H1 (cell line): ENCODE results near the gene CAMTA1. TPM values are rescaled to one million over a fixed set of nuclear protein-coding genes. Genes with fewer than 3 reads are reported as not detected.

ENCODE experiments used
- CTCF ChIA-PET: fragments of 300-600 bp; sonication (Branson Sonifier 250); formaldehyde crosslinking; loops from one replicate; lab custom pipeline; 2021; ENCODE audit not compliant: partially characterized antibody; lab: Charles Lee
- POLR2A ChIA-PET: fragments of 300-600 bp; sonication (Branson Sonifier 250); formaldehyde crosslinking; loops from one replicate; lab custom pipeline; 2021; ENCODE audit warnings: inconsistent platforms; ENCODE audit not compliant: partially characterized antibody; lab: Charles Lee
- DNase-seq, 2 experiments: peaks; one replicate each; pipeline versions ENCODE4 v3.0.0 to v3.0.0-alpha.2; 2010 to 2022; ENCODE audit warnings: low spot score in 2 of 2, low read depth in 1 of 2, mixed read lengths in 1 of 2
- FAIRE-seq: peaks from 2 replicates; lab custom pipeline; 2011; peaks lifted over from hg19 to GRCh38; lab: Jason Lieb, UNC
- H2AFZ ChIP-seq: 2 replicates; pipeline ENCODE4 v1.8.1; 2012; ENCODE audit warnings: low read length, inconsistent platforms
- H2AK5ac ChIP-seq: 2 replicates; pipeline ENCODE4 v1.6.1; 2013; ENCODE audit warnings: low read depth, low read length
- H2BK120ac ChIP-seq: replicated peaks from 2 replicates; pipeline ENCODE3; 2013; ENCODE audit warnings: low read depth, low read length, inconsistent platforms
- H2BK12ac ChIP-seq: 2 replicates; pipeline ENCODE4 v1.6.1; 2013; ENCODE audit warnings: low read depth, low read length
- H2BK15ac ChIP-seq: 2 replicates; pipeline ENCODE4 v1.6.1; 2013; ENCODE audit warnings: low read length
- H2BK20ac ChIP-seq: 2 replicates; pipeline ENCODE4 v1.6.1; 2013; ENCODE audit warnings: low read length
- H2BK5ac ChIP-seq: 2 replicates; pipeline ENCODE4 v1.6.1; 2013; ENCODE audit warnings: low read depth, low read length
- H3K14ac ChIP-seq: 2 replicates; pipeline ENCODE4 v1.6.1; 2013; ENCODE audit warnings: inconsistent platforms; ENCODE audit not compliant: insufficient read length
- H3K18ac ChIP-seq: 2 replicates; pipeline ENCODE4 v1.6.1; 2013; ENCODE audit warnings: low read length; ENCODE audit errors: extremely low read depth
- H3K23ac ChIP-seq: 2 replicates; pipeline ENCODE4 v1.6.1; 2013; ENCODE audit warnings: inconsistent platforms; ENCODE audit not compliant: insufficient read length
- H3K23me2 ChIP-seq: 2 replicates; pipeline ENCODE4 v1.6.1; 2013; ENCODE audit warnings: low read depth, low read length
- H3K27ac ChIP-seq: 2 replicates; pipeline ENCODE4 v1.6.1; 2011; ENCODE audit warnings: low read depth, low read length, inconsistent platforms
- H3K27me3 ChIP-seq, 4 experiments: replicated peaks in 1 of 4; 1 replicate in 1 of 4; 2 replicates in 3 of 4; pipeline versions ENCODE4 v1.6.1 to v1.8.1; 2011 to 2013; ENCODE audit warnings: low read length in 3 of 4, mild to moderate bottlenecking in 3 of 4, inconsistent platforms in 2 of 4, mixed read lengths in 2 of 4, moderate library complexity in 1 of 4; ENCODE audit not compliant: control insufficient read depth in 3 of 4, insufficient read depth in 3 of 4; ENCODE audit errors: extremely low read depth in 1 of 4
- H3K36me3 ChIP-seq, 4 experiments: 2 replicates each; pipeline versions ENCODE4 v1.6.1 to v1.8.1; 2011 to 2013; ENCODE audit warnings: mild to moderate bottlenecking in 4 of 4, low read length in 3 of 4, moderate library complexity in 2 of 4, control low read depth in 1 of 4, inconsistent platforms in 1 of 4; ENCODE audit not compliant: insufficient read depth in 4 of 4, control insufficient read depth in 2 of 4
- H3K4ac ChIP-seq: replicated peaks from 2 replicates; pipeline ENCODE3; 2013; ENCODE audit warnings: low read length, low read depth, mixed read lengths, inconsistent platforms; ENCODE audit not compliant: insufficient read length
- H3K4me1 ChIP-seq, 4 experiments: replicated peaks in 1 of 4; 1 replicate in 1 of 4; 2 replicates in 3 of 4; pipeline versions ENCODE4 v1.6.1 to v1.8.1; 2011 to 2013; ENCODE audit warnings: low read length in 3 of 4, inconsistent platforms in 2 of 4, mixed read lengths in 1 of 4; ENCODE audit not compliant: insufficient read depth in 4 of 4, control insufficient read depth in 3 of 4
- H3K4me2 ChIP-seq, 2 experiments: 2 replicates each; pipeline versions ENCODE4 v1.6.1 to v1.8.1; 2011 to 2013; ENCODE audit warnings: low read depth in 2 of 2, low read length in 2 of 2, control low read depth in 1 of 2, inconsistent platforms in 1 of 2, mild to moderate bottlenecking in 1 of 2; ENCODE audit not compliant: insufficient read depth in 1 of 2
- H3K4me3 ChIP-seq, 4 experiments: fragments of 200-600, 300-600 bp in 1 of 4; sonication (generic), shearing (Covaris generic), sonication (Bioruptor Twin) in 1 of 4; 2 replicates each; pipeline versions ENCODE4 v1.5.1 to v1.8.1; 2011 to 2016; ENCODE audit warnings: low read length in 4 of 4, low read depth in 3 of 4, control low read depth in 2 of 4, inconsistent platforms in 2 of 4, mild to moderate bottlenecking in 2 of 4, mixed read lengths in 1 of 4, moderate library complexity in 1 of 4; ENCODE audit not compliant: insufficient read depth in 2 of 4; ENCODE audit errors: extremely low read depth in 1 of 4
- H3K56ac ChIP-seq: replicated peaks from 2 replicates; pipeline ENCODE3; 2013; ENCODE audit warnings: low read depth, mild to moderate bottlenecking, mixed read lengths, low read length, inconsistent platforms; ENCODE audit not compliant: insufficient read length
- H3K79me1 ChIP-seq: 2 replicates; pipeline ENCODE4 v1.6.1; 2013; ENCODE audit warnings: low read depth, low read length, control low read depth
- H3K79me2 ChIP-seq, 2 experiments: 2 replicates each; pipeline versions ENCODE4 v1.6.1 to v1.8.1; 2012 to 2013; ENCODE audit warnings: low read length in 2 of 2, mild to moderate bottlenecking in 2 of 2, inconsistent platforms in 1 of 2; ENCODE audit not compliant: insufficient read depth in 2 of 2, control insufficient read depth in 1 of 2
- H3K9ac ChIP-seq, 4 experiments: replicated peaks in 1 of 4; 1 replicate in 1 of 4; 2 replicates in 3 of 4; pipeline versions ENCODE4 v1.6.1 to v1.8.1; 2011 to 2013; ENCODE audit warnings: low read depth in 3 of 4, low read length in 3 of 4, control low read depth in 2 of 4, mild to moderate bottlenecking in 2 of 4, moderate library complexity in 2 of 4, inconsistent platforms in 1 of 4; ENCODE audit errors: extremely low read depth in 1 of 4
- H3K9me3 ChIP-seq, 2 experiments: 2 replicates each; pipeline versions ENCODE4 v1.6.1 to v1.8.1; 2012 to 2013; ENCODE audit warnings: mild to moderate bottlenecking in 2 of 2, moderate library complexity in 2 of 2, control low read depth in 1 of 2, inconsistent platforms in 1 of 2, low read depth in 1 of 2, low read length in 1 of 2, mixed read lengths in 1 of 2; ENCODE audit not compliant: insufficient read depth in 2 of 2
- H4K20me1 ChIP-seq, 2 experiments: replicated peaks in 1 of 2; 2 replicates each; pipeline versions ENCODE3 to v1.8.1; 2011 to 2013; ENCODE audit warnings: inconsistent platforms in 2 of 2, low read length in 2 of 2, mild to moderate bottlenecking in 1 of 2; ENCODE audit not compliant: insufficient read depth in 2 of 2, control insufficient read depth in 1 of 2
- H4K5ac ChIP-seq: 2 replicates; pipeline ENCODE4 v1.6.1; 2013; ENCODE audit warnings: low read length, low read depth, mixed read lengths, inconsistent platforms; ENCODE audit not compliant: insufficient read length
- H4K8ac ChIP-seq: 2 replicates; pipeline ENCODE4 v1.8.0; 2013; ENCODE audit warnings: mild to moderate bottlenecking, moderate library complexity, low read length, inconsistent platforms; ENCODE audit not compliant: insufficient read depth; ENCODE audit errors: extremely low read depth
- H4K91ac ChIP-seq: replicated peaks from 2 replicates; pipeline ENCODE3; 2013; ENCODE audit warnings: low read length, mixed read lengths, inconsistent platforms; ENCODE audit not compliant: insufficient read length
- BRCA1 ChIP-seq: IDR thresholded peaks from 2 replicates; pipeline ENCODE4 v1.6.1; 2012; ENCODE audit warnings: low read depth, low read length, improper control_type of control experiment
- CBX5 ChIP-seq: fragments of 300-800, 300-1000 bp; sonication (generic); IDR thresholded peaks from 2 replicates; pipeline ENCODE4 v1.7.1; 2016; ENCODE audit warnings: antibody characterized with exemption, low read length, low read depth
- CEBPB ChIP-seq: IDR thresholded peaks from 2 replicates; pipeline ENCODE4 v1.6.1; 2012; ENCODE audit warnings: low read depth, low read length
- CREB1 ChIP-seq: IDR thresholded peaks from 2 replicates; pipeline ENCODE4 v1.6.1; 2012; ENCODE audit warnings: inconsistent platforms
- KDM5A ChIP-seq: fragments of 200-600 bp; IDR thresholded peaks from 2 replicates; pipeline ENCODE4 v1.7.1; 2012; ENCODE audit warnings: mild to moderate bottlenecking, low read length, inconsistent platforms, mixed read lengths
- NRF1 ChIP-seq: IDR thresholded peaks from 2 replicates; pipeline ENCODE4 v1.6.1; 2011; ENCODE audit warnings: mild to moderate bottlenecking, low read depth, low read length, improper control_type of control experiment
- SIN3A ChIP-seq, 2 experiments: IDR thresholded peaks in 1 of 2; conservative IDR thresholded peaks in 1 of 2; 2 replicates each; pipeline ENCODE4 v1.6.1; 2011 to 2012; ENCODE audit warnings: low read length in 2 of 2, improper control_type of control experiment in 1 of 2, low read depth in 1 of 2, mild to moderate bottlenecking in 1 of 2
- SRF ChIP-seq: IDR thresholded peaks from 2 replicates; pipeline ENCODE4 v1.6.1; 2011; ENCODE audit warnings: mild to moderate bottlenecking, low read depth, low read length, moderate library complexity
- TCF12 ChIP-seq: IDR thresholded peaks from 2 replicates; pipeline ENCODE4 v1.6.1; 2011; ENCODE audit warnings: low read depth, mild to moderate bottlenecking, low read length
- YY1 ChIP-seq: IDR thresholded peaks from 2 replicates; pipeline ENCODE4 v1.6.1; 2011; ENCODE audit warnings: low read depth, mild to moderate bottlenecking, low read length
- WGBS, 2 experiments: shearing (Covaris generic) in 1 of 2; methylation state at CpG; one replicate each; pipeline versions ENCODE4 v1.1.6 to v1.1.7; 2013 to 2015; ENCODE audit warnings: low lambda C conversion rate in 2 of 2, mixed read lengths in 2 of 2, inconsistent platforms in 1 of 2, low coverage in 1 of 2, missing lambda C conversion rate in 1 of 2; ENCODE audit not compliant: insufficient replicate concordance in 2 of 2, insufficient coverage in 1 of 2, insufficient read length in 1 of 2; ENCODE audit errors: extremely low coverage in 1 of 2, missing lambda C conversion rate in 1 of 2; 5-methylcytosine and 5-hydroxymethylcytosine counted together
- polyA plus RNA-seq, 7 experiments: library from polyadenylated mRNA; depleted of rRNA in 3 of 7; stranded (reverse) in 5 of 7; unstranded in 2 of 7; fragments of >200 nt in 5 of 7; fragments of 200-250 nt in 2 of 7; gene quantifications; 1 replicate in 5 of 7; 2 replicates in 1 of 7; 4 replicates in 1 of 7; pipeline versions ENCODE4 v1.2.1 to v1.2.3, GENCODE V29; 2011 to 2013; ENCODE audit warnings: missing spikeins in 2 of 7, mixed read lengths in 2 of 7
- total RNA-seq: library from RNA; stranded (reverse); fragmentation: NEBNext Ultra II Directional; extraction: Animal tissue kit (Norgen Biotek cat#: 25700); gene quantifications from 2 replicates; pipeline ENCODE4 v1.2.1, GENCODE V29; 2021

Gene CAMTA1
- total and polyA plus RNA-seq, 2 of the 8 experiments (the other 6 are each of a cell fraction or from before 2014, with no cell fraction given) = 65.0 to 119 TPM

- H3K4me3 ChIP-seq = no peak overlapping the region
Observed at GRCh38 chr1:7352364-7352763, 567.1 kb downstream of the CAMTA1 start.

More at GRCh38 chr1:7352364-7352763, 567.1 kb downstream of the CAMTA1 start:
- Histone ChIP-seq H3K79me1 (no peaks in the 10 kb centered on the region), H2BK120ac (no peak overlapping the region), H3K9me3 (no peaks in the 10 kb centered on the region), H3K4me2 (no peak overlapping the region), H2AFZ (no peak overlapping the region), H3K27me3 (no peaks in the 10 kb centered on the region), H3K23ac (no peak overlapping the region), H3K56ac (no peak overlapping the region), H2AK5ac (no peak overlapping the region), H3K4me1 (no peaks in the 10 kb centered on the region), H4K5ac (no peak overlapping the region), H2BK5ac (no peak overlapping the region), H2BK12ac (no peak overlapping the region), H3K23me2 (no peaks in the 10 kb centered on the region), H3K36me3 (no peaks in the 10 kb centered on the region), H3K14ac (no peak overlapping the region), H4K20me1 (no peaks in the 10 kb centered on the region)
- 98% methylated on average over 4 of the region's 4 CpGs; no CpG with 5 or more reads in 1 of the 2 experiments for WGBS, 2 experiments
- POLR2A ChIA-PET = no interaction called here
- TF ChIP-seq SRF = no peak
- TF ChIP-seq CBX5 = no peak
- TF ChIP-seq TCF12 = no peak
- TF ChIP-seq CEBPB = no peak
- no peak for TF ChIP-seq CREB1
- TF ChIP-seq KDM5A = no peak
- no peak for TF ChIP-seq BRCA1
- no peak for TF ChIP-seq SIN3A (conservative IDR thresholded peaks at IDR 0.05 in 1 of 2, IDR thresholded peaks at IDR 0.05 in 1 of 2; ENCODE audit: low read depth in 1 of 2, low read length in 2 of 2)
- no peak for TF ChIP-seq YY1
- TF ChIP-seq NRF1 = no peak
- TF ChIP-seq, all 59 proteins: peak for 0
- no peak overlapping the region for H3K4ac ChIP-seq
- no peaks in the 10 kb centered on the region for H3K79me2 ChIP-seq
- CTCF ChIA-PET = no interaction called here
- no peak overlapping the region for H3K9ac ChIP-seq
- FAIRE-seq (no peak), DNase-seq (no peak)
- H2BK15ac ChIP-seq = no peak overlapping the region
- no peak overlapping the region for H4K91ac ChIP-seq
- no peak overlapping the region for H2BK20ac ChIP-seq
- H3K18ac ChIP-seq = no peak overlapping the region
- no peak overlapping the region for H3K27ac ChIP-seq
- H4K8ac ChIP-seq = no peak overlapping the region
